HG03159 (cell line): Measurements from ENCODE around the gene OR6J1.
"Not testable (repeated sequence)": the region's sequence is repeated elsewhere in the genome, so short reads cannot be mapped to it uniquely, and the experiment has no call there.

Source experiments
- ATAC-seq: cut with Tn5 transposase; IDR thresholded peaks from one replicate; pipeline ENCODE4 v1.9.1; 2021; ENCODE audit warnings: mild to moderate bottlenecking, moderate library complexity; ENCODE audit not compliant: unreplicated experiment

The OR6J1 gene

DNA sequence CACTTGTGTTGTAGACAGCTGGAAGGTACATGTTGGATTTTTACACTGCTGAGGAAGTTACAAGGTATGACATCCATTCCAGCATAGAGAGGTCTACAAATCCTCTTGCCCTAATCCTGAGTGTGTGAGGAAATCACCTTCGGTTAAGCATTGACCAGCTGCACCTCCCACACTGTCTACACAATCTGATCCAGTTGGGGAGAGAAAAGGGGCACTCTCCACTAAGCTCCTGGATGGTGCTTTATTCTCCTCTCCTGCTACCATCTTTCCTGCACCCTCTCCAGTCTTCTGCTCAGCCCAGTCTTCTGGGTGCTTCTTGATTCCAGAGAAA, at the start of gene OR6J1:
Gene OR6J1, minus strand, starts transcription at position 48 of the 331 bp plus-strand sequence. CDS start 9,541 bp downstream, outside the sequence.
- no peak for ATAC-seq

DNA sequence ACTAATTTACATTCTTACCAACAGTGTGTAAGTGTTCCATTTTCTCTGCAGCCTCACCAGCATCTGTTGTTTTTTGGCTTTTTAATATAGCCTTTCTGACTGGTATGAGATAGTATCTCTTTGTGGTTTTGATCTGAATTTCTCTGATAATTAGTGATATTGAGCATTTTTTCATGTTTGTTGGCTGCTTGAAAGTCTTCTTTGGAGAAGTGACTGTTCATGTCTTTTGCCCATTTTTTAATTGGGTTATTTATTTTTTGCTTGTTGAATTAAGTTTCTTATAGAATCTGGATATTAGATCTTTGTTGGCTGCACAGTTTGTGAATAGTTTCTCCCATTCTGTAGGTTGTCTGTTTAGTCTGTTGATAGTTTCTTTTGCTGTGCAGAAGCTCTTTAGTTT, 48.0 kb upstream of the OR6J1 start:
- no peak for ATAC-seq

DNA sequence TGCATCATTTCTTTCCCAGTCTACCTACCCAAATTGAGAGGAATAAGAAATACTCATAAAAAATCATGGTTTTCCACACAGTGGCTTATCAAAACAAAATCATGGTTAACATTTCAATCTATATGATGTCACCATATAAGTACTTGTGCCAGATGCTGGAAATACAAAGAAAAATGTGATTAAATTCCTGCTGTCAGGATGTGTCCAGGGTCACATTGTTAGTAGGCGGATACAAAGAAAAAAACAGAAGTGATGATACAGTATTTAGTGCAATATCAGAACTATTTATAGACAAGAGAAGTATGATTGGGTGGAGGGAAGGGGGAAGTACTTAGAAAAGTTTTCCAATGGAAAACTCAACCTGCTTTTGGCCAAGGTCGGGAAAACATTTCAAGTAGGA, 47.0 kb upstream of the OR6J1 start:
- no peak for ATAC-seq

DNA sequence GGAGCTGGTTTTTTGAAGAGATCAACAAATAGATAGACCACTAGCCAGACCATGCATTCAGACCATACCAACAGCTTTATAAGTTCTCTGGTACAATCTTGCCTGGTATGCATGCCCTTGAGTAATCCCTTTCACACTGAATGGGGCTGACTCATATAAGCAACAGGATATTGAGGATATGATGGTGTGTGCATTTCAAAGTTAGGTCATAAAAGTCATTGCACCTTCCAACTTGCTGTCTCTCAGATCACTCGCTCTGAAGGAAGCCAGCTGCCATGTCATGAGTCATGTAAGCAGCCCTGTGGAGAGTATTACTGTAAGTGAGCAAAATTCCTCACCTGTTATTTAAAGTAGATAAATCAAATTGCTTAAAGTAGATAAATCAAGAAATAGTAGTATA, 45.0 kb upstream of the OR6J1 start:
- ATAC-seq = no peak

DNA sequence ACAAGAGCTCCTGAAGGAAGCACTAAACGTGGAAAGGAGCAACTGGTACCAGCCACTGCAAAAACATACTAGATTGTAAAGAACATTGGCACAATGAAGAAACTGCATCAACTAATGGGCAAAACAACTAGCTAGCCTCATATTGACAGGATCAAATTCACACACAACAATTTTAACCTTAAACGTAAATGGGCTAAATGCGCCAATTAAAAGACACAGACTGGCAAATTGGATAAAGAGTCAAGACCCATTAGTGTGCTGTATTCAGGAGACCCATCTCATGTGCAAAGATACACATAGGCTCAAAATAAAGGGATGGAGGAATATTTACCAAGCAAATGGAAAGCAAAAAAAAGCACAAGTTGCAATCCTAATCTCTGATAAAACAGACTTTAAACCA, 43.8 kb upstream of the OR6J1 start:
- ATAC-seq = not testable (repeated sequence)

DNA sequence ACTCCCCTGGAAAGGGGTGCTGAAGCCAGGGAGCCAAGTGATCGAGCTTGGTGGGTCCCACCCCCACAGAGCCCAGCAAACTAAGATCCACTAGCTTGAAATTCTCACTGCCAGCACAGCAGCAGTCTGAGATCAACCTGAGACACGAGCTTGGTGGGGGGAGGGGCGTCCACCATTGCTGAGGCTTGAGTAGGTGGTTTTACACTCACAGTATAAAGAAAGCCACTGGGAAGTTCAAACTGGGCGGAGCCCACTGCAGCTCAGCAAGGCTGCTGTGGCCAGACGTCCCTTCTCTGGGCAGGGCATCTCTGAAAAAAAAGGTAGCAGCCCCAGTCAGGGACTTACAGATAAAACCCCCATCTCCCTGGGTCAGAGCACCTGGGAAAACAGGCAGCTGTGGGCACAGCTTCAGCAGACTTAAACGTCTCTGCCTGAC, 42.0 kb upstream of the OR6J1 start:
- not testable (repeated sequence) for ATAC-seq

DNA sequence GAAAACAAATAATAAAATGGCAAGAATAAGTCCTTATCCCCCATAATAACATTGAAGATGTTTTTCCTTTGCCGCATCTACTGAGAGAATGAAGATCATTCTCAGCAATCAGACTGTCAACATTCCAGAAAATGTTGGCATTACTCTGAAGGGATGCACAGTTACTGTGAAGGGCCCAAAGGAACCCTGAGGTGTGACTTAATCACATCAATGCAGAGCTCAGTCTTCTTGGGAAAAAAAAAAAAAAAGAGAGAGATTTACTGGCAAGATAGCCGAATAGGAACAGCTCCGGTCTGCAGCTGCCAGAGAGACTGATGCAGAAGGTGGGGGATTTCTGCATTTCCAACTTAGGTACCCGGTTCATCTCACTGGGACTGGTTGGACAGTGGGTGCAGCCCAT, 41.3 kb upstream of the OR6J1 start:
- ATAC-seq = no peak

DNA sequence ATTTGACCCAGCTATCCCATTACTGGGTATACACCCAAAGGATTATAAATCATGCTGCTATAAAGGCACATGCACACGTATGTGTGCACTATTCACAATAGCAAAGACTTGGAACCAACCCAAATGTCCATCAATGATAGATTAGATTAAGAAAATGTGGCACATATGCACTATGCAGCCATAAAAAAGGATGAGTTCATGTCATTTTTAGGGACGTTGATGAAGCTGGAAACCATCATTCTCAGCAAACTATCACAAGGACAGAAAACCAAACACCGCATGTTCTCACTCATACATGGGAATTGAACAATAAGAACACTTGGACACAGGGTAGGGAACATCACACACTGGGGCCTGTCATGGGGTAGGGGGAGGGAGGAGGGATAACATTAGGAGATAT, 39.3 kb upstream of the OR6J1 start:
- not testable (repeated sequence) for ATAC-seq

DNA sequence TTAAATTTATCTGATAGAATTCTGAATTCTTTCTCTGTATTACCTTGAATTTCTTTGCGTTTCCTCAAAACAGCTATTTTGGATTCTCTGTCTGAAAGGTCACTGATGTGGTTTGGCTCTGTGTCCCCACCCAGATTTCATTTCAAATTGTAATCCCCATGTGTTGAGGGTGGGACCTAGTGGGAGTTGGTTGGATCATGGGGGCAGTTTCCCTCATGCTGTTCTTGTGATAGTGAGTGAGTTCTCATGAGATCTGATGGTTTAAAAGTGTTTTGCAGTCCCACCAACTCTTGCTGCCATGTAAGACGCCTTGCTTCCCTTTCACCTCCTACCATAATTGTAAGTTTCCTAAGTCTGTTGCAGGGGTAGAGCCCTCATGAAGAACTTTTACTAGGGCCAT, 34.1 kb upstream of the OR6J1 start:
- ATAC-seq = no peak

DNA sequence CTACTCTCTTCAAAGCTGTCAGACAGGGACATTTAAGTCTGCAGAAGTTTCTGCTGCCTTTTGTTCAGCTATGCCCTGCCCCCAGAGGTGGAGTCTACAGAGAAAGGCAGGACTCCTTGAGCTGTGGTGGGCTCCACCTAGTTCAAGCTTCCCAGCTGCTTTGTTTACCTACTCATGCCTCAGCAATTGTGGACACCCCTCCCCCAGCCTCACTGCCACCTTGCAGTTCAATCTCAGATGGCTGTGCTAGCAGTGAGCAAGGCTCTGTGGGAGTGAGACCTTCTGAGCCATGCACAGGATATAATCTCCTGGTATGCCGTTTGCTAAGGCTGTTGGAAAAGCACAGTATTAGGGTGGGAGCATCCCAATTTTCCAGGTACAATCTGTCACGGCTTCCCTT, 33.4 kb upstream of the OR6J1 start:
- not testable (repeated sequence) for ATAC-seq

DNA sequence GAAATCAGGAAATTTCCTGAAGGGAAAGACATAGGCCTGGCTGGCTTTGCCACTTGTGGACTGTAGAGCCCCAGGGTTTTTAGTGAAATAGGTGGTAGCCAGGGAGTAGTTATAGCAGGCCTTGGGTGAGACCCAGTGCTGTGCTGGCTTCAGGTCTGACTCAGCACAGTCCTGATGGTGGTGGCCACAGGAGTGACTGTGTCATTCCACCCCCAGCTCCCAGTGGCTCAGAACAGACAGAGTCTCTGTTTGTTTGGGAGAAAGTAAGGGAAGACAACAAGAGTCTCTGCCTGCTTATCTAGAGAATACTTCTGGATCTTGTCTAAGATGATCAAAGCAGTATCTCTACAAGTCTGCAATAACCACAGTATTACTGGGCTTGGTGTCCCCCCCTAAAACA, 27.5 kb upstream of the OR6J1 start:
- ATAC-seq = no peak

DNA sequence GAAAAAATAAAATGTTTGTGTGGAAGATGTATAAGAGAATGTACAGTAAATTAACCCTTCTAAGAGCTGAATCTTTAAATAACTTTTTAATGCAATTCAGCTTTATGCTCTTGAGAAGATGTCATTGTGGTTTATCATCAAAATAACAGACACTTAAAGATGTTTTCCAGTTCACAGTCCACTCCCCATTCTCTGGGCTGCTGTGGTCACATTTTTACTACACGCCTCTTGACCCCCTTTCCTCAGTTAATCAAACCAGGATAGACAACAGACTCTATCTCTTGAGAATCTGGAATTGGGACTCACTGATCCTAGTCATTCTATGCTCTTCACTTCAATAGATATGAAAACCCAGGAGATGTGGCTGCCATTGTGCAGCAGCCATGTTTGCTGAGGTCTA, 24.7 kb upstream of the OR6J1 start:
- ATAC-seq = no peak

DNA sequence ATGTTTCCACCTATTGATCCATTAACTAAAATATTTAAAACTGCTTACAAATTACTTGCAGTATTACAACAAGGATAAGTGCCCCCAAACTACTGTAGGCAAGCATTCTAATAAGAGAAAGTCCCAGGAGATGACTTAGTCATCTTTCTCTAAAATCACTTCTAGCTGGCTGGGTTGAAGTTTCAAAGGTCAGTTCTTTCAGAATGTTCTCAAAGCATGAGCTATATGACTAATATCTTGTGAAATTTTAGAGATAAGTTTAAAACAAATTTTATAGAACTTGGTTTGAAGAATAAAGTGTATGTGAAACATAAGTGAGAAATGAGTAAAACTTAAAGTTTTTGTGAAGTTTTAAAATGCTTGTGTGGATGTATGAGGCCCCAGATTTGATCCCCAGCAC, 24.3 kb upstream of the OR6J1 start:
- no peak for ATAC-seq

DNA sequence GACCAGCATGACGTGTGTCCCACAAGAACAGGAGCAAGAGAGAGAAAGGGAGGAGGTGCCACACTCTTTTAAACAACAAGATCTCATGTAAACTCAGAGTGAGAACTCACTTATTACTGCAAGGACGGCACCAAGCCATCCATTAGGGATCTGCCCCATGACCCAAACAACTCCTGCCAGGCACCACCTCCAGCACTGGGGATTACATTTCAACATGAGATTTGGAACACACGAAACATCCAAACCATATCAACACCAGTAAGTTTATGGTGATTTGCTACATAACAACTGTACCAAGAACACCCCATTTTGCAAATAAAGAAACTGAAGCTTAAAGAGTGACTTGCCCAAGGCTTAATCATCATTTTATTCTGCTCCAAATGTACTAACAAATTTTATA, 23.7 kb upstream of the OR6J1 start:
- ATAC-seq = no peak

DNA sequence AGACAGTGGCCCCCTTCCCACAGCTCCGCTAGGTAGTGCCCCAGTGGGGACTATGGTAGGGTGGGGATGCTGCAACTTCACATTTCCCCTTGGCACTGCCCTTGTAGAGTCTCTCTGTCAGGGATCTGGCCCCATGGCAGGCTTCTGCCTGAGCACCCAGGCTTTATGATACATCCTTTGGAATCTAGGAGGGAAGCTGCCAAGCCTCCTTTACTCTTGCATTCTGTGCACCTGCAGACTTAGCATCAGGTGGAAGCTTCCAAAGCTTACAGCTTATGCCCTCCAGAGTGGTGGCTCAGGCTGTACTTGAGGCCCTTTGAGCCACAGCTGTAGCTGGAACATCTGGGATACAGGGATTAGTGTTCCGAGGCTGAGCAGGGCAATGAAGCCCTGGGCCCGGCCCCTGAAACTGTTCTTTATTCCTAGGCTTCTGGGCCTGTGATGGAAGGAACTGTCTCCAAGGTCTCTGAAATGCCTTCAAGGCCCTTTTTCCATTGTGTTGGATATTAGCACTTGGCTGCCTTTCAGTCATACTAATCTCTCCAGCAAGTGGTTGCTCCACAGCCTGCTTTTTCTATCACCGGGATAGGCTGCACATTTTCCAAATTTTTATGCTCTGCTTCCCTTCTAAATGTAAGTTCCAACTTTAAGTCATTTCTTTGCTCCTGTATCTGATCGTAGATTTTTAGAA, 22.2 kb upstream of the OR6J1 start:
- ATAC-seq = no peak

DNA sequence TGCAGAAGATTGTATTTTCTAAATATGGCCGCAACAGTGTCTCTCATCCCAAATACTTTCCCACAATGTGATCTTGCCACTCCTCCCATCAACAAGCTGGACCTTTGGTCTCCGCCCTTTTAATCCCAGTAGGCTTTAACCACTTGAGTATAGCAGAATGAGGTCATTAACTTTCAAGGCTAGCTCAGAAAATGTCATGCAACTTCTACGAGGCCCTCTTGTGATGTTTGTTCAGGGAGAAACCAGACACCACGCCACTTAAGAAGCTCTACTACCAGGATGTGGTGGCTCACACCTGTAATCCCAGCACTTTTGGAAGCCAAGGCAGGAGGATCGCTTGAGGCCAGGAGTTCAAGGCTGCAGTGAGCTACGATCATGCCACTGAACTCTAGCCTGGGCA, 20.1 kb upstream of the OR6J1 start:
- no peak for ATAC-seq

DNA sequence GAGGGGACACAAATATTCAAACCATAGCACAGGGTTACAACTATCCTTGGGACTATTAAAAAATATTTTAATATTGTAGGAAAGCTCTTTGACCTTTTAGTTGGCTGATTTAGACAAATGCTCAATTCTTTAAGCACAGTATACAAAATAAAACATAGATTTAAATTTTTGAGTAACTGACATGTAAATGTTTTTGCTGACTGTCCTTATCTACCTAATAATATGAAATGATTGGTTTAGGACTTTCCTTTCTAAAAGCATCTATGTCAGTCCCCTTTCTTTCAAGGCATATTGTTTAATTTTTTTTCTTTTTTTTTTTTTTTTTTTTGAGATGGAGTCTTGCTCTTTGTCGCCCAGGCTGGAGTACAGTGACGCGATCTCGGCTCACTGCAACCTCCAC, 16.5 kb upstream of the OR6J1 start:
- ATAC-seq = no peak

DNA sequence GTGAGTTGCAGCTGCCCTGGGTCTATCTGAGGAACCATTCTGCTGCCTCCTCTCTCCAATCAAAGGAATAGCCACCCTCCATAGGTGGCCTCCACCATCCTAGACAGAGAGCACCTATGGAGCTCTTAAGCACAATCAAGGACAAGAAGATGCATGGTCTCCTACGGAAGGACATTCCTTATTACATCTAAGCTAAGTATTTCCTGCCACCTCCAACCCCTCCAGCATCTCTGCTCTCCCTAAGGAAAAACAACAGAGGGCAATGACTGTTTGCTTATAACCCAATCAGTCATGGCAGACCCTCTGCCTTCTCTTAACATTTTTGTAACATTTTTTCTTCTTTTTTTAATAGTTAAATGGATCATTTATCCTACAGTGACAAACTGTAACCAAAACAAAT, 14.8 kb upstream of the OR6J1 start:
- no peak for ATAC-seq

DNA sequence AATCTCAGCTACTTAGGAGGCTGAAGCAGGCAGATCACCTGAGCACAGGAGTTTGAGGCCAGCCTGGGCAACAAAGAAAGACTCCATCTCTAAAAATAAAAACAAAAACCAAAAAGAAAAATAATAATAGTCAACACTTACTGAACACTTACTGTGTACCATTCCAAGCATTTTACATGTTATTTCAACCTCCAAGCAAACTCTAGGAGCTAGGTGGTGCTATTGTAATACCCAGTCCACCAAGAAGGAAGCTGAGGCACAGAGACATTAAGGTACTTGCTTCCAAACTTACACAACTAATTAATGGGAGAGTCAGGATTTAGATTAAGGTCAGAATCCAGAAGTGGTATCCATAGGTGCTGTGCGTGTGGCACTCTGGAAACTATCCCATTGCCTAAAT, 13.7 kb upstream of the OR6J1 start:
- no peak for ATAC-seq

DNA sequence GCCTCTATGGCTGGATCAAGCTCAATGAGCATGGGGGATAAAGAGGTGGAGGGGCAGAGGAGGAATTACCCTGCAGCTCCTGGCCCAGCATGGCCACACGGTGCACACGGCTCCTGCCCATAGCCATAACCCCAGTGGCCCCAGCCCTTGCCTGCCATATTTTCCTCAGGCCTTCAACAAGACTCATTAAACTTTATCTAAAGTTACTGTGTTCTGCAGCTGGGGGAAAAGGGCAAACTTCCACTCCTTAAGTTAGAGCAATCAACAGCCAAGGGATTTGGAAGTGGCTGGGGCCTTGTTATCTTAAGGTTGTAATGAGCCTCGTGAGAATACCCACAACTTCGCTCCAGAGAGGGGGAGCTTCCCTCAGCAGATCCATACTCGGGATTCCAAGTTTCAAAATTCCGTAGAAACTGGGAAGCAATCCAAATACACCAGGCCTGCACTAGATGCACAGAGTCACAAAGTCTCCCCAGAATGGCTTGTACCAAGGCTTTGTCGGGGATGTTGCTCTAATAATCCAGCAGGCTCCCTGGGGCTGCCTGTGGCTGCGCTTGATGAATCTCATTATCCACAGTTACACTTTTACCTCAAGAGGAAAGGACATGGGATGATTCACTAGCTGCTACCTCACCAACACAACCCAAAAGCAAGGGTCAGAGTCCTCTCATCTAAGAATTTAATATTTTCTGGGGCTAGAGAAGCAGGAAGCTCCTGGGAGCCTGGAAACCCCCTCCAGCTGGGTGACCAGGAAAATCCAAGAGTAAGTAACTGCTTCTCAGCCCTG, 13.0 kb upstream of the OR6J1 start:
- no peak for ATAC-seq

DNA sequence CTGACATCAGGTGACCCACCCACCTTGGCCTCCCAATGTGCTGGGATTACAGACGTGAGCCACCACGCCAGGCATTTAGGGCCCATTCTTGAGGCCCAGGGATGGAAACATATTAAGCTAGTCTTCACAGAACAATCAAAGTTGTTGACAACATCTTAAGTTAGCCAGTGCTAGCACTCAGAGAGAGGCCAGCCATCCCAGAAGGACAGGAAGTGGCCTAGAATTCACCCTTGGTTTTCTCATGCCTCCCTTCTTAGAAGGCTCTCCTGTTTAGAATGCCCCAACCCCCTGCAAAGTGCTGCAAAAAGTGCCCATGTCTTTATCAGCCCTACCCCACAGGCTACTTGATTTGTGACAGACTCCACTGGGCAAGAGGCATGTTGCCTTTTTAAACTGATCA, 12.1 kb upstream of the OR6J1 start:
- ATAC-seq = no peak

DNA sequence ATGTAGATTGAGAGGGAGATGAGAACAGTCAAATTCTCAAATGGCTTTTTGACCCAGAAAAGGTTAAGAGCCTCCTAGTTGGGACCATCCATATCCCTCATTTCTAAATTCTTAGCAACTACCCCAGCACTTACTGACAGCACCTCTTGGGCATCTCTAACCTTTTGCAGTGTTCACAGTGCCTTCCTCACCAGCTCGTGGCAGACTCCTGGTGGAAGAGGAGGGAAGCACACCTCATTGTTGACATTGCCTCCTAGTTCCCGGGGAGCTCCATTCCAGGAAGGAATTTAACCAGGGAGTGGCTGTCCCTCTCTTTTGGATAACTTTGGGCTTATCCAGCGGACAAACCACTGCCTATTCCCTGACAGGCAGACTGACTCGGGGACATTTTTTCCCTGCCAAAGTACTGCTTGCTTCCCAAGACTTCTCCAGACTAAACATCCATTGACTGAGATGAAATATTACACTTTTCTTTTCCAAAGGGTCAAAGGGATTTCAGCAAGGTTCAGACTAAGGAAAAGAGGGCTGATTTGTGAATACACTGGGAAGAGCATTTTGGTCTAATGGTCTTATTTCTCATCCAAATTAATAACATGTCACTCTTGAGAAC, 9.0 kb upstream of the OR6J1 start:
- no peak for ATAC-seq
